IMR-90 (cell line): Measurements from ENCODE around the gene STEAP3.

Experiments used
- BHLHE40 ChIP-seq: fragments of 150-350 bp; IDR thresholded peaks from 2 replicates; pipeline ENCODE4 v1.6.1; 2016; ENCODE audit warnings: mild to moderate bottlenecking, low read depth, low read length
- CEBPB ChIP-seq: IDR thresholded peaks from 2 replicates; pipeline ENCODE4 v1.6.1; 2012; ENCODE audit warnings: low read depth, low read length, improper control_type of control experiment
- FOS ChIP-seq: fragments of 150-350 bp; IDR thresholded peaks from 2 replicates; pipeline ENCODE4 v1.6.1; 2016; ENCODE audit warnings: low read depth, low read length
- MAZ ChIP-seq: IDR thresholded peaks from 2 replicates; pipeline ENCODE4 v1.6.1; 2012; ENCODE audit warnings: low read depth, mild to moderate bottlenecking, low read length, improper control_type of control experiment, moderate library complexity, borderline replicate concordance
- MXI1 ChIP-seq: IDR thresholded peaks from 2 replicates; pipeline ENCODE4 v1.6.1; 2012; ENCODE audit warnings: low read depth, mild to moderate bottlenecking, low read length, moderate library complexity, borderline replicate concordance
- POLR2A ChIP-seq: IDR thresholded peaks from 2 replicates; pipeline ENCODE4 v1.6.1; 2012; ENCODE audit warnings: mild to moderate bottlenecking, low read depth, low read length
- RAD21 ChIP-seq: IDR thresholded peaks from 2 replicates; pipeline ENCODE4 v1.6.1; 2012; ENCODE audit warnings: low read length, improper control_type of control experiment
- RCOR1 ChIP-seq: IDR thresholded peaks from 2 replicates; pipeline ENCODE4 v1.6.1; 2012; ENCODE audit warnings: mild to moderate bottlenecking, low read length, improper control_type of control experiment; ENCODE audit not compliant: insufficient replicate concordance
- SMC3 ChIP-seq: fragments of 150-350 bp; IDR thresholded peaks from 2 replicates; pipeline ENCODE4 v1.6.1; 2016; ENCODE audit warnings: low read depth, mild to moderate bottlenecking, antibody characterized with exemption, low read length, moderate library complexity
- TF ChIP-seq, protein P1 (sequence below): conservative IDR thresholded peaks from 2 replicates; pipeline ENCODE4 v1.5.1; 2012; ENCODE audit warnings: mild to moderate bottlenecking, low read depth, low read length, improper control_type of control experiment
- TF ChIP-seq, protein P2 (sequence below): fragments of 150-350 bp; IDR thresholded peaks from 2 replicates; pipeline ENCODE4 v1.6.1; 2016; ENCODE audit warnings: low read depth, mild to moderate bottlenecking, low read length, moderate library complexity, borderline replicate concordance

DNA sequence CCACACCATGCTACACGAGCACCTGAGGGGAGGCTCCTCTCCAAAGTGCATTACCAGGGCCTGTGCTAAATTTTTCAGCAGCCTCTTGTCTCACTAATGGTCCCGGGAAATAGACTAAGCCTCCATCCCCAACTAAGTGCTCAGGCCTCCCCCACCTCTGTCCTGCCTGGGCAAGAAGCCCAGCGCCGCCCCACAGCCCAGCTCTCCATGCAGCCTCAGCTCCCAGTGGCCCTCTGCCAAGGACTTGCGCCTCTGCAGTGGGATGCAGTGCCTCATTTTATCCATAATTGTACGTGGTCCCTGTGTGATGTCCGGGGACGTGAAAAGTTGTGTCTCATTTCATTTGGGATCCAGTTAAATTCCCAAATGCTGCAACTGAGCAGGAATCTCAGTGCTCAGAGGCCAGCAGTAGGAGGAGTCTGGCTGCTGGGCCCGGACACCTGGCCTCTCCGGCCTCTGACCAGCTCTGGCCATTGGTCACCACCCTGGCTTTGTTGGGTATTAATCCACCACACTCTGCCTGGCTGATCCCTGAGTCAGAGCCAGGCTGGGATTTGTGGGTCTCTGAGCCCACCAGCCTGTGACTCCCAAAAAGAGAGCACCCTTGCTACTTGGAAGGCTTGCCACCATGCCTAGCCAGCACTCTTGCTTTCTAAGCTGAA lies 11.4 kb upstream of the STEAP3 start:
- TF ChIP-seq, protein P1, sequence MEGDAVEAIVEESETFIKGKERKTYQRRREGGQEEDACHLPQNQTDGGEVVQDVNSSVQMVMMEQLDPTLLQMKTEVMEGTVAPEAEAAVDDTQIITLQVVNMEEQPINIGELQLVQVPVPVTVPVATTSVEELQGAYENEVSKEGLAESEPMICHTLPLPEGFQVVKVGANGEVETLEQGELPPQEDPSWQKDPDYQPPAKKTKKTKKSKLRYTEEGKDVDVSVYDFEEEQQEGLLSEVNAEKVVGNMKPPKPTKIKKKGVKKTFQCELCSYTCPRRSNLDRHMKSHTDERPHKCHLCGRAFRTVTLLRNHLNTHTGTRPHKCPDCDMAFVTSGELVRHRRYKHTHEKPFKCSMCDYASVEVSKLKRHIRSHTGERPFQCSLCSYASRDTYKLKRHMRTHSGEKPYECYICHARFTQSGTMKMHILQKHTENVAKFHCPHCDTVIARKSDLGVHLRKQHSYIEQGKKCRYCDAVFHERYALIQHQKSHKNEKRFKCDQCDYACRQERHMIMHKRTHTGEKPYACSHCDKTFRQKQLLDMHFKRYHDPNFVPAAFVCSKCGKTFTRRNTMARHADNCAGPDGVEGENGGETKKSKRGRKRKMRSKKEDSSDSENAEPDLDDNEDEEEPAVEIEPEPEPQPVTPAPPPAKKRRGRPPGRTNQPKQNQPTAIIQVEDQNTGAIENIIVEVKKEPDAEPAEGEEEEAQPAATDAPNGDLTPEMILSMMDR: no peak
- TF ChIP-seq MXI1 (no peak), RCOR1 (no peak), CEBPB (no peak), FOS (no peak), POLR2A (no peak), RAD21 (no peak), MAZ (no peak), SMC3 (no peak), BHLHE40 (no peak)
- TF ChIP-seq, protein P2, sequence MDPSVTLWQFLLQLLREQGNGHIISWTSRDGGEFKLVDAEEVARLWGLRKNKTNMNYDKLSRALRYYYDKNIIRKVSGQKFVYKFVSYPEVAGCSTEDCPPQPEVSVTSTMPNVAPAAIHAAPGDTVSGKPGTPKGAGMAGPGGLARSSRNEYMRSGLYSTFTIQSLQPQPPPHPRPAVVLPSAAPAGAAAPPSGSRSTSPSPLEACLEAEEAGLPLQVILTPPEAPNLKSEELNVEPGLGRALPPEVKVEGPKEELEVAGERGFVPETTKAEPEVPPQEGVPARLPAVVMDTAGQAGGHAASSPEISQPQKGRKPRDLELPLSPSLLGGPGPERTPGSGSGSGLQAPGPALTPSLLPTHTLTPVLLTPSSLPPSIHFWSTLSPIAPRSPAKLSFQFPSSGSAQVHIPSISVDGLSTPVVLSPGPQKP: no peak
